Sigmoid colon (tissue), 7 donors: ENCODE results near the gene ATOH8. TPM values are rescaled to one million over a fixed set of nuclear protein-coding genes. Genes with fewer than 3 reads are reported as not detected.
"Not testable (repeated sequence)": the region's sequence is repeated elsewhere in the genome, so short reads cannot be mapped to it uniquely, and the experiment has no call there.

Experiments used
- DNase-seq: peaks from one replicate; pipeline ENCODE4 v3.0.0-alpha.2; 2019
- H3K27ac ChIP-seq, 4 donors: fragments of 200-600 bp; sonication (generic); one replicate each; pipeline ENCODE4 v1.5.1; 2016 to 2019; ENCODE audit warnings: mild to moderate bottlenecking in 1 of 4
- H3K27me3 ChIP-seq, 3 donors: fragments of 200-600 bp; sonication (generic); one replicate each; pipeline ENCODE4 v1.5.1; 2019; ENCODE audit warnings: mild to moderate bottlenecking in 1 of 3
- H3K36me3 ChIP-seq, 4 donors: fragments of 200-600 bp; sonication (generic); one replicate each; pipeline ENCODE4 v1.5.1; 2016 to 2019
- H3K4me1 ChIP-seq, 4 donors: fragments of 200-600 bp; sonication (generic); one replicate each; pipeline ENCODE4 v1.5.1; 2017 to 2019
- H3K4me3 ChIP-seq, 4 donors: fragments of 200-600 bp; sonication (generic); one replicate each; pipeline ENCODE4 v1.5.1; 2017 to 2019; ENCODE audit warnings: mild to moderate bottlenecking in 2 of 4, moderate library complexity in 1 of 4
- H3K9me3 ChIP-seq, 4 donors: fragments of 200-600 bp in 3 of 4; sonication (generic) in 3 of 4; one replicate each; pipeline versions ENCODE4 v1.5.1 to v1.6.1; 2013 to 2019
- EP300 ChIP-seq, 4 donors: sonication (generic); formaldehyde crosslinking; IDR thresholded peaks; one replicate each; pipeline ENCODE4 v1.6.1; 2017; ENCODE audit warnings: antibody characterized with exemption in 4 of 4
- POLR2A ChIP-seq, 2 donors: fragments of 450-650 bp; IDR thresholded peaks; one replicate each; pipeline ENCODE4 v1.6.1; 2016; ENCODE audit warnings: antibody characterized with exemption in 2 of 2, mild to moderate bottlenecking in 2 of 2, moderate library complexity in 2 of 2
- POLR2AphosphoS5 ChIP-seq, 4 donors: sonication (generic); formaldehyde crosslinking; IDR thresholded peaks; one replicate each; pipeline ENCODE4 v1.6.1; 2017; ENCODE audit warnings: antibody characterized with exemption in 4 of 4
- WGBS, 2 donors: extraction: QIAGEN DNeasy Blood & Tissue Kit; methylation state at CpG; one replicate each; pipeline ENCODE4 v1.1.7; 2013; 5-methylcytosine and 5-hydroxymethylcytosine counted together
- intact Hi-C: fragments of 100-400 bp; cut with DNase I; formaldehyde crosslinking; loops from one replicate; pipeline ENCODE4 v1.15.1; 2023
- polyA plus RNA-seq, 3 donors: library from polyadenylated mRNA; stranded (reverse); fragments of 200-250 nt; gene quantifications; one replicate each; pipeline ENCODE4 v1.2.3, GENCODE V29; 2013
- total RNA-seq, 4 donors: library from RNA; depleted of rRNA; stranded (reverse); fragments of >200 nt; gene quantifications; one replicate each; pipeline ENCODE4 v1.1.0, GENCODE V29; 2016
- TF ChIP-seq, protein P1 (sequence below), 4 experiments: fragments of 450-650 bp in 3 of 4; fragments of 200-600 bp in 1 of 4; IDR thresholded peaks; one replicate each; pipeline ENCODE4 v1.5.1; 2016 to 2019; ENCODE audit warnings: antibody characterized with exemption in 4 of 4, mild to moderate bottlenecking in 3 of 4, moderate library complexity in 2 of 4
- donor health status: healthy with polysubstance abuse.
- donor health status: Bipolar disorder and iron deficiency.
- donor health status: healthy.

The ATOH8 gene
- total and polyA plus RNA-seq, 7 donors, result 1.6 to 20.6 (median 12.4) TPM

DNA sequence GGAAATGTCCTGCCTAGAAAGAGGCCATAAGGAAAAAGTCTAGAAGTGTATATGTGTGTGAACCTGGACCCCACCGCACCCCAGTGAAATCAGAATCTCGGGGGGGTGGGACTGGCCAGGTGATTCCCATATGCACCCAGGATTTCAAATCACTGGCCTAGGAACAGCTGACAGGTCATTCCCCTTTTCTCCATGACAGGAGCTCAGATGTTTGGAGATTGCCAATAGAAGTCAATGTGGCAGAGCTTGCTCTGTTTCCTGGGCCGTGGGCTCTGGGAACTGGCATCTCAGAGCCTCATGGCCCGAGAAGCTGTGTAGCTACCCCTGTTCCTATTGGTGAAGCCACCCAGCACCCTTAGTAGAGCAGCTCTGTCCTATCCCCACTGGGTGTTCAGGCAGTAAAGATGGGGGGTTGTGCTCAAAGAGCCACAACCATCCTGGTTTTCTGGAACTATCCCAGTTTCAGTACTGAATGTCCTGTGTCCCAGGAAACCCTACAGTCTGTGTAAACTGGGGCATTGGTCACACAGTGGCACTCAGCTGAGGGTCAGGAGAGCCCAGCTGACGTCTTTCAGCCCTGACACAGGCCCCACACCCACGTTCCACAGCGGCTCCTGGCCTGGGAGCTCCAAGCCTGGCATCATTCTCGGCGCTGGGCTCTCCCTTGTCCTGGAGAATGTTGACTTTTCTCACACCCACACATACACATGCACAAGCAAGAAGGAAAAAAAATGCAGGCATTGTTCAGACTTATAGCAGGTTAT lies 40.8 kb upstream of the ATOH8 start:
- DNase-seq, result no peak
- TF ChIP-seq, protein P1, sequence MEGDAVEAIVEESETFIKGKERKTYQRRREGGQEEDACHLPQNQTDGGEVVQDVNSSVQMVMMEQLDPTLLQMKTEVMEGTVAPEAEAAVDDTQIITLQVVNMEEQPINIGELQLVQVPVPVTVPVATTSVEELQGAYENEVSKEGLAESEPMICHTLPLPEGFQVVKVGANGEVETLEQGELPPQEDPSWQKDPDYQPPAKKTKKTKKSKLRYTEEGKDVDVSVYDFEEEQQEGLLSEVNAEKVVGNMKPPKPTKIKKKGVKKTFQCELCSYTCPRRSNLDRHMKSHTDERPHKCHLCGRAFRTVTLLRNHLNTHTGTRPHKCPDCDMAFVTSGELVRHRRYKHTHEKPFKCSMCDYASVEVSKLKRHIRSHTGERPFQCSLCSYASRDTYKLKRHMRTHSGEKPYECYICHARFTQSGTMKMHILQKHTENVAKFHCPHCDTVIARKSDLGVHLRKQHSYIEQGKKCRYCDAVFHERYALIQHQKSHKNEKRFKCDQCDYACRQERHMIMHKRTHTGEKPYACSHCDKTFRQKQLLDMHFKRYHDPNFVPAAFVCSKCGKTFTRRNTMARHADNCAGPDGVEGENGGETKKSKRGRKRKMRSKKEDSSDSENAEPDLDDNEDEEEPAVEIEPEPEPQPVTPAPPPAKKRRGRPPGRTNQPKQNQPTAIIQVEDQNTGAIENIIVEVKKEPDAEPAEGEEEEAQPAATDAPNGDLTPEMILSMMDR (IDR thresholded peaks at IDR 0.05), result no peak
- no peak for TF ChIP-seq POLR2A (IDR thresholded peaks at IDR 0.05)
- TF ChIP-seq POLR2AphosphoS5 (IDR thresholded peaks at IDR 0.05), result peak in 1 of 4 donors; percentile 30
- peak in 2 of 4 donors; percentile 42 to 65 for TF ChIP-seq EP300 (IDR thresholded peaks at IDR 0.05)
- Histone ChIP-seq H3K27ac (peak overlapping the region in 3 of 4 donors; percentile 42 to 76 (median 70)), H3K4me1 (peaks cover 0 to 5% (median 0%) of the 10 kb centered on the region in 4 donors), H3K27me3 (no peaks in the 10 kb centered on the region), H3K9me3 (no peaks in the 10 kb centered on the region), H3K36me3 (no peaks in the 10 kb centered on the region), H3K4me3 (no peak overlapping the region)
- 46 to 75% methylated on average over 9 of the region's 9 CpGs for WGBS, 2 donors
- intact Hi-C loops, result no loop called here

DNA sequence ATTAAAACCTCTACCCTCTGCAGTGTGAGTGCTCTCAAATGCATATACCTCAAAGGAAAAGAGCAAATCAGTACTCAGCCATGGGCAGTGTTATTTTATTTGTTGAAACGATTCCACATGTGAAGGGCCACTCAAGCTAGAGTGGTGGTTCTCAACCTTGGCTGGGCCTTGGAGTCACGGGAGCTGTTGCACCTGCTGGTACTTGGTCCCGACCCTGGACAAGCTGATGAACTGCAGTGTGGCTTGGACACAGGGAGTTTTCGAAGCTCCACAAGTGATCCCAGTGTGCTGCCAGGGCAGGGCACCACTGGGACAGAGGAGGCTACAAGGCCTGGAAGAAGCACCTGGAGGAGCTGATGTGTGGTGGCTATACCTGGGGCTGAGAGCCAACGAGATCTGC lies 40.0 kb upstream of the ATOH8 start:
- 74 to 91% methylated on average over 5 of the region's 5 CpGs for WGBS, 2 donors
- H3K4me3 ChIP-seq, result no peak overlapping the region
- H3K9me3 ChIP-seq, result no peaks in the 10 kb centered on the region
- TF ChIP-seq EP300 (IDR thresholded peaks at IDR 0.05) (no peak), POLR2A (IDR thresholded peaks at IDR 0.05) (no peak), POLR2AphosphoS5 (IDR thresholded peaks at IDR 0.05) (no peak)
- TF ChIP-seq, protein P1 (IDR thresholded peaks at IDR 0.05), result no peak
- peaks cover 0 to 5% (median 0%) of the 10 kb centered on the region in 4 donors for H3K4me1 ChIP-seq
- H3K27ac ChIP-seq, result no peak overlapping the region
- no peaks in the 10 kb centered on the region for H3K27me3 ChIP-seq
- no peaks in the 10 kb centered on the region for H3K36me3 ChIP-seq
- intact Hi-C loops, result no loop called here
- no peak for DNase-seq

DNA sequence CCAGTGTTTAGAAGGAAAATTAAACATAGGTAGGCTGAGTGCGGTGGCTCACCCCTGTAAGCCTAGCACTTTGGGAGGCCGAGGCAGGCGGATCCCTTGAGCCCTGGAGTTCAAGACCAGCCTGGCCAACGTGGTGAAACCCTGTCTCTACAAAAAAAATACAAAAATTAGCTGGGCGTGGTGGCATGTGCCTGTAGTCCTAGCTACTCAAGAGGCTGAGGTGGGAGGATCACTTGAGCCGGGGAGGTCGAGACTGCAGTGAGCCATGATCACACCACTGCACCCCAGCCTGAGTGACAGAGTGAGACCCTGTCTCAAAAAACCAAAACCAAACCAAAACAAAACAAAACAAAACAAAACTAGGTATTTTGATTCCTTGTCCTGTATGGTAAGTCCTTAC lies 39.4 kb upstream of the ATOH8 start:
- whole genome bisulfite sequencing, 2 donors, result 86 to 91% methylated on average over 7 of the region's 7 CpGs
- H3K27me3 ChIP-seq, H3K36me3 ChIP-seq, DNase-seq, H3K4me3 ChIP-seq, H3K27ac ChIP-seq, H3K9me3 ChIP-seq, H3K4me1 ChIP-seq, intact Hi-C loops: not testable (repeated sequence)

DNA sequence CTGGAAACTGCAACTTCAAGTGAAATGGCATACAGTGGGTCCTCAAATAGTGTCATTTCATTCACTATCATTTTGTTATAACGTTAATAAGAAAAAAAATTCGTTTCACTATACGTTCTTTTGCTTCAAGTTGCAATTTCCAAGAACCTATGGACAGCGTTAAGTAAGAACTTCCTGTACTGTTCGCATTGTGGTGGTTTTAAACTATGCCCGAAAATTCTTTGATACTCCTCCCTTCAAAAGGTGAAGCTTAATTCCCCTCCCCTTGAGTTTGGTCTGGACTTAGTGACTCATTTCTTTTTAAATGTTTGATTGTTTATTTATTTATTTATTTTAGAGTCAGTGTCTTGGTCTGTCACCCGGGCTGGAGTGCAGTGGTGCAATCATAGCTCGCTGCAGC lies 39.0 kb upstream of the ATOH8 start:
- Histone ChIP-seq H3K36me3 (no peaks in the 10 kb centered on the region), H3K4me3 (no peak overlapping the region), H3K27ac (no peak overlapping the region), H3K27me3 (no peaks in the 10 kb centered on the region), H3K9me3 (no peaks in the 10 kb centered on the region), H3K4me1 (peaks cover 0 to 11% (median 3%) of the 10 kb centered on the region in 4 donors)
- DNase-seq, result no peak
- WGBS, 2 donors, result 67 to 86% methylated on average over 8 of the region's 8 CpGs
- TF ChIP-seq, protein P1 (IDR thresholded peaks at IDR 0.05), result no peak
- intact Hi-C loops, result no loop called here

- intact Hi-C loops, result no loop called here
- no peaks in the 10 kb centered on the region for H3K36me3 ChIP-seq
- H3K4me1 ChIP-seq, result peaks cover 0 to 14% (median 3%) of the 10 kb centered on the region in 4 donors
- no peak overlapping the region for H3K27ac ChIP-seq
- DNase-seq, result no peak
- 82 to 88% methylated on average over 13 of the region's 13 CpGs for WGBS, 2 donors
- no peak overlapping the region for H3K4me3 ChIP-seq
- no peaks in the 10 kb centered on the region for H3K27me3 ChIP-seq
- no peak for TF ChIP-seq POLR2A (IDR thresholded peaks at IDR 0.05)
- no peak for TF ChIP-seq POLR2AphosphoS5 (IDR thresholded peaks at IDR 0.05)
- TF ChIP-seq, protein P1 (IDR thresholded peaks at IDR 0.05), result no peak
- no peak for TF ChIP-seq EP300 (IDR thresholded peaks at IDR 0.05)
- H3K9me3 ChIP-seq, result no peaks in the 10 kb centered on the region
These were observed 37.4 kb upstream of the ATOH8 start for GRCh38 chr2:85716346-85716914.
